ENCODE data around the gene KCNJ2.

Gene KCNJ2

GRCh38 chr17:70134777-70135176, 34.6 kb upstream of the KCNJ2 start:
- Histone ChIP-seq H3K9me2 (ENCODE audit: low read depth, low read length) (no peaks in the 10 kb centered on the region), H3K79me2 (ENCODE audit: insufficient read depth, low read length) (no peaks in the 10 kb centered on the region), H3K4me2 (ENCODE audit: low read length) (no peak overlapping the region), H3K36me3 (ENCODE audit: insufficient read depth, low read length) (peaks cover 24% of the 10 kb centered on the region), H4K20me1 (ENCODE audit: insufficient read depth, low read length) (no peaks in the 10 kb centered on the region), H3K4me3 (ENCODE audit: low read depth, low read length, poor library complexity, severe bottlenecking) (no peak overlapping the region), H3K9me3 (ENCODE audit: low read length) (peaks cover 5% of the 10 kb centered on the region; the same call in 1 of the 2 replicates), H3K27me3 (ENCODE audit: insufficient read depth, low read length) (no peaks in the 10 kb centered on the region), H3K4me1 (ENCODE audit: insufficient read depth, low read length, severe bottlenecking) (peaks cover 39% of the 10 kb centered on the region), H2AFZ (ENCODE audit: low read length) (no peak overlapping the region), H3K27ac (ENCODE audit: low read depth, low read length, poor library complexity, severe bottlenecking) (no peak overlapping the region), H3F3A (ENCODE audit: insufficient read depth, low read length) (no peaks in the 10 kb centered on the region), H3K9ac (ENCODE audit: low read length) (no peak overlapping the region)
- TF ChIP-seq CTCF (IDR thresholded peaks at IDR 0.05; ENCODE audit: low read length) (no peak), EZH2 (IDR thresholded peaks at IDR 0.05; ENCODE audit: borderline replicate concordance, low read length) (no peak)

- no peaks in the 10 kb centered on the region for H3F3A ChIP-seq (ENCODE audit: insufficient read depth, low read length)
- no peak overlapping the region for H3K9ac ChIP-seq (ENCODE audit: low read length)
- no peaks in the 10 kb centered on the region for H3K27me3 ChIP-seq (ENCODE audit: insufficient read depth, low read length)
- TF ChIP-seq EZH2 (IDR thresholded peaks at IDR 0.05; ENCODE audit: borderline replicate concordance, low read length): no peak
- TF ChIP-seq CTCF (IDR thresholded peaks at IDR 0.05; ENCODE audit: low read length): no peak
- H4K20me1 ChIP-seq (ENCODE audit: insufficient read depth, low read length): no peaks in the 10 kb centered on the region
- no peak overlapping the region for H2AFZ ChIP-seq (ENCODE audit: low read length)
- peak overlapping the region; percentile 28; the same call in 1 of the 2 replicates for H3K4me2 ChIP-seq (ENCODE audit: low read length)
- no peaks in the 10 kb centered on the region for H3K9me2 ChIP-seq (ENCODE audit: low read depth, low read length)
- H3K36me3 ChIP-seq (ENCODE audit: insufficient read depth, low read length): peaks cover 23% of the 10 kb centered on the region
- H3K4me1 ChIP-seq (ENCODE audit: insufficient read depth, low read length, severe bottlenecking): peaks cover 39% of the 10 kb centered on the region
- H3K79me2 ChIP-seq (ENCODE audit: insufficient read depth, low read length): no peaks in the 10 kb centered on the region
- peaks cover 5% of the 10 kb centered on the region; the same call in 1 of the 2 replicates for H3K9me3 ChIP-seq (ENCODE audit: low read length)
- H3K27ac ChIP-seq (ENCODE audit: low read depth, low read length, poor library complexity, severe bottlenecking): no peak overlapping the region
- H3K4me3 ChIP-seq (ENCODE audit: low read depth, low read length, poor library complexity, severe bottlenecking): no peak overlapping the region
These were observed 33.2 kb upstream of the KCNJ2 start for GRCh38 chr17:70136131-70136530.

- Histone ChIP-seq H3K4me1 (ENCODE audit: insufficient read depth, low read length, severe bottlenecking) (peaks cover 39% of the 10 kb centered on the region), H3K27ac (ENCODE audit: low read depth, low read length, poor library complexity, severe bottlenecking) (peak overlapping the region; percentile 25), H3K9me2 (ENCODE audit: low read depth, low read length) (no peaks in the 10 kb centered on the region), H3K4me2 (ENCODE audit: low read length) (peak overlapping the region; percentile 67), H3K36me3 (ENCODE audit: insufficient read depth, low read length) (peaks cover 8% of the 10 kb centered on the region), H3K9ac (ENCODE audit: low read length) (peak overlapping the region; percentile 28; the same call in 1 of the 2 replicates), H3K79me2 (ENCODE audit: insufficient read depth, low read length) (no peaks in the 10 kb centered on the region), H3K4me3 (ENCODE audit: low read depth, low read length, poor library complexity, severe bottlenecking) (peak overlapping the region; percentile 36), H4K20me1 (ENCODE audit: insufficient read depth, low read length) (no peaks in the 10 kb centered on the region), H3K9me3 (ENCODE audit: low read length) (peaks cover under 1% of the 10 kb centered on the region; the same call in 1 of the 2 replicates), H3K27me3 (ENCODE audit: insufficient read depth, low read length) (no peaks in the 10 kb centered on the region), H3F3A (ENCODE audit: insufficient read depth, low read length) (no peaks in the 10 kb centered on the region), H2AFZ (ENCODE audit: low read length) (peak overlapping the region; percentile 40)
- TF ChIP-seq CTCF (IDR thresholded peaks at IDR 0.05; ENCODE audit: low read length) (no peak), EZH2 (IDR thresholded peaks at IDR 0.05; ENCODE audit: borderline replicate concordance, low read length) (no peak)
These were observed 31.7 kb upstream of the KCNJ2 start for GRCh38 chr17:70137451-70138230.
